Measurements from ENCODE around the gene RASAL1. TPM values are rescaled to one million over a fixed set of nuclear protein-coding genes. Genes with fewer than 3 reads are reported as not detected.

The RASAL1 gene
- total RNA-seq, 1 experiment from 2014 or later = 8.1 TPM

- ChIA-PET POLR2A (interaction anchor here (0.6 kb wide), 1 partner anchor 31 kb away, joined by 3 read pairs; no protein-coding TSS in a partner anchor), CTCF (interaction anchor here (1.2 to 2.3 kb wide), 2 partner anchors 13 to 30 kb away, joined by 3 to 7 read pairs; partner anchors contain the start of gene RASAL1)
- Mint-ChIP-seq H3K27me3 (ENCODE audit: low read depth) (no peaks in the 10 kb centered on the region), H3K4me1 (peaks cover 23% of the 10 kb centered on the region), H3K36me3 (peaks cover 38% of the 10 kb centered on the region), H3K27ac (peak overlapping the region; percentile 87), H3K9me3 (no peaks in the 10 kb centered on the region), H3K4me3 (no peak overlapping the region)
- no peak for DNase-seq (ENCODE audit: low spot score)
- no peak for ATAC-seq
- TF ChIP-seq ZSCAN18 (CRISPR knock-in tag; IDR thresholded peaks at IDR 0.05) (no peak), NFATC4 (CRISPR knock-in tag; IDR thresholded peaks at IDR 0.05) (no peak)
Observed at GRCh38 chr12:113165521-113166450, 30.2 kb upstream of the RASAL1 start.

GRCh38 chr12:113164014-113164413 is 28.5 kb upstream of the RASAL1 start:
- no peak for DNase-seq (ENCODE audit: low spot score)
- H3K9me3 Mint-ChIP-seq = no peaks in the 10 kb centered on the region
- CTCF ChIA-PET = interaction anchor here (1.9 kb wide), 1 partner anchor 10 kb away, joined by 6 read pairs; no protein-coding TSS in a partner anchor
- H3K36me3 Mint-ChIP-seq = peaks cover 31% of the 10 kb centered on the region
- no peak overlapping the region for H3K4me3 Mint-ChIP-seq
- peaks cover 28% of the 10 kb centered on the region for H3K4me1 Mint-ChIP-seq
- H3K27ac Mint-ChIP-seq = no peak overlapping the region
- no peak for ATAC-seq
- H3K27me3 Mint-ChIP-seq (ENCODE audit: low read depth) = no peaks in the 10 kb centered on the region
- POLR2A ChIA-PET = interaction anchor here (0.6 kb wide), 1 partner anchor 13 kb away, joined by 3 read pairs; no protein-coding TSS in a partner anchor
- TF ChIP-seq SMAD3 (CRISPR knock-in tag; IDR thresholded peaks at IDR 0.05; ENCODE audit: borderline replicate concordance) = no peak
- no peak for TF ChIP-seq NFE2L1 (CRISPR knock-in tag; IDR thresholded peaks at IDR 0.05)

GRCh38 chr12:113163030-113163360 is 27.4 kb upstream of the RASAL1 start:
- ChIA-PET POLR2A (interaction anchor here (0.5 to 0.9 kb wide), 2 partner anchors 10 to 28 kb away, joined by 3 to 4 read pairs; no protein-coding TSS in a partner anchor), CTCF (interaction anchor here (1.1 to 2.6 kb wide), 6 partner anchors 10 to 262 kb away, joined by 3 to 45 read pairs (median 22); partner anchors contain the start of genes CFAP73 and RASAL1)
- Mint-ChIP-seq H3K27me3 (ENCODE audit: low read depth) (no peaks in the 10 kb centered on the region), H3K4me1 (peaks cover 28% of the 10 kb centered on the region), H3K4me3 (no peak overlapping the region), H3K9me3 (no peaks in the 10 kb centered on the region), H3K36me3 (peaks cover 31% of the 10 kb centered on the region), H3K27ac (no peak overlapping the region)
- TF ChIP-seq ZNF281 (CRISPR knock-in tag; IDR thresholded peaks at IDR 0.05) (no peak), ZMAT4 (CRISPR knock-in tag; IDR thresholded peaks at IDR 0.05) (no peak), MLX (CRISPR knock-in tag; IDR thresholded peaks at IDR 0.05) (no peak)
- ATAC-seq = no peak
- DNase-seq (ENCODE audit: low spot score) = no peak

- ChIA-PET POLR2A (interaction anchor here (0.9 to 1.0 kb wide), 5 partner anchors 9 to 75 kb away, joined by 3 to 7 read pairs (median 3); no protein-coding TSS in a partner anchor), CTCF (interaction anchor here (0.7 to 2.6 kb wide), 23 partner anchors 8 to 299 kb away, joined by 3 to 45 read pairs (median 5); partner anchors contain the start of genes CFAP73 and RASAL1)
- Mint-ChIP-seq H3K4me3 (no peak overlapping the region), H3K4me1 (peaks cover 28% of the 10 kb centered on the region), H3K9me3 (no peaks in the 10 kb centered on the region), H3K27ac (peak overlapping the region; percentile 84), H3K27me3 (ENCODE audit: low read depth) (no peaks in the 10 kb centered on the region), H3K36me3 (peaks cover 34% of the 10 kb centered on the region)
- ATAC-seq (peak; percentile 5; the same call in 1 of the 2 replicates), DNase-seq (ENCODE audit: low spot score) (peak; percentile 38)
- no peak for TF ChIP-seq E2F5 (CRISPR knock-in tag; IDR thresholded peaks at IDR 0.05)
- no peak for TF ChIP-seq ZNF219 (CRISPR knock-in tag; IDR thresholded peaks at IDR 0.05; ENCODE audit: borderline replicate concordance)
- no peak for TF ChIP-seq TEAD4 (CRISPR knock-in tag; IDR thresholded peaks at IDR 0.05)
- TF ChIP-seq ETV6 (CRISPR knock-in tag; IDR thresholded peaks at IDR 0.05) = no peak
- no peak for TF ChIP-seq IRF1 (CRISPR knock-in tag; IDR thresholded peaks at IDR 0.05)
- TF ChIP-seq ZNF423 (CRISPR knock-in tag; IDR thresholded peaks at IDR 0.05) = no peak
Observed at GRCh38 chr12:113162102-113163029, 26.8 kb upstream of the RASAL1 start.
